ENCODE measurements around the gene MACF1.

The MACF1 gene

DNA sequence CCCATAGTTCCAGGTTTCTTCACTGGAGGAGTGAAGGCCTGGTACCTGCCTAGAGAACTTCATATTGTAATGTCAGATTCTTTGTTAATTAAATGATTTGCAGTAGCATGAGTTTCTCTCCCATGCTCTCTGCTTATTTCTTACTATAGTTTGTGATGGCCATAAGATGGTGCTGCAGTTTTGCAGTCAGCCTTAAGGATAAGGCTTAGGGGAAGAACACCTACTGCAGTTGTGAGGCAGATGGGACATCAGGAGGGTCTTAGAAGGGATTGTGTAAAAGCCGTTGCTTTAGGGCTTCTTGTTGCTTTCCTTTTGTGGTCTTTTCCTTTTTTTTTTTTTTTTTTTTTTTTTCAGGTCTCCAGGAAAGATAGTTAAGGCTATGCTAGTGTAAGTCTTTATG lies 61.8 kb downstream of the MACF1 start:
- DNase-seq = peak in 1 of 2 donors; percentile 31

- DNase-seq = no peak
These were observed 62.3 kb downstream of the MACF1 start for GRCh38 chr1:39266792-39267191.

GRCh38 chr1:39268112-39268581 lies 63.7 kb downstream of the MACF1 start:
- peak; percentile 56 to 80 for DNase-seq

- no peak for DNase-seq
These were observed 64.4 kb downstream of the MACF1 start for GRCh38 chr1:39268906-39269305.

DNA sequence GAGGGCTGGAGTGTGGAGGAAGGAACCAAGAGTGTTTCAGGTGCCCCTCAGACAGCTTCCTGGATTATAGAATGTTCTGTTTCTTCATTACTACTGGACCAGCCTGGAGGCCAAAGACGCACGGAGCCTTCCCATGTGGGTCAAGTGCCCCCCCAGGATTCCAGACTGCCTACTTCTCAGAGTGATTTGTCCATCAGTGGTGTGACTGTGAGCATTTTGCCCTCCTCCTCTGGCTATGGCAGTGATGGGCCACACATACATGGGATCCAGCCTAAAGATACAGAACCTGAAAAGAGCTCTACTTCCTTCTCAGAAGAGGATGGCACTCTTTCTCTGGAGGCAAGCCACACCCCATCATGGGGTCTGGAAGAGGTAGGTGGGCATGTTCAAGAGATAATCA lies 64.9 kb downstream of the MACF1 start:
- DNase-seq = no peak

GRCh38 chr1:39269791-39270342 lies 65.4 kb downstream of the MACF1 start:
- no peak for DNase-seq

- DNase-seq = no peak
These were observed 65.9 kb downstream of the MACF1 start for GRCh38 chr1:39270368-39270767.

DNA sequence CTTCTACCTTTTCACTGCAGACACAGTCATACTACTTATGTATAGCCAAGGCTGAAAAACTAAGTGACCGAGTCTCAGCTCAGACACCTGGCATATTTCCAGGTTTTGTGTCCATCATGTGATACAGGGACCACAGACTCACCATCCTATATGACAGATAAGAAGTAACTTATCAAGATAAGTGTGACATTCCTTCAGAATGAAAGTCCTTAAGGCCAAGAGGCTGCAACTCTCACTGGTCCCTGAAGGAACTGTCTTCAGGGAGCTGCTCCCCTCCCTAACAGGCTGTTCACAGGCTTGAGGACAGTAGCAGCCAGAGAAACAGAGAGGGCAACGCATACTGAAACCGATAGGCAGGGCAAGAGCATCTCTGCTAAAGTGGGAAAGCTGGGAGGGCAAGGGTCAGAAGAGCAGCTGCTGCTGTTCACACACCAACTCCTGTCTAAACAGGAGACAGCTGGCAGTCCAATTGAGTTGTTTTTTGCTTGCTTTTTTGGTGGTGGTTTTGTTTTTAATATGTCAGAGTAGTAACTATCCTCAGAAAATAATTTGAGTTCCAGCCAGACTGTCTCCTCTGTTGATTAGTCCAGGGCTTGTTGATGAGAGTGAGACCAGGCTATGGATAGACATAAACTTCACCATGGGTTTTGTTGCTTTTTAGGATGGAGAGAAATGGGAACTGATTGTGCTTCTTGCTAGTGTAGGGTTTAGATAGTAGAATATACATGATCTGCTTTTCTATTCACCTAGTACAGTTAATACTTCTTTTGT lies 67.7 kb downstream of the MACF1 start:
- DNase-seq = peak; percentile 33 to 70

DNA sequence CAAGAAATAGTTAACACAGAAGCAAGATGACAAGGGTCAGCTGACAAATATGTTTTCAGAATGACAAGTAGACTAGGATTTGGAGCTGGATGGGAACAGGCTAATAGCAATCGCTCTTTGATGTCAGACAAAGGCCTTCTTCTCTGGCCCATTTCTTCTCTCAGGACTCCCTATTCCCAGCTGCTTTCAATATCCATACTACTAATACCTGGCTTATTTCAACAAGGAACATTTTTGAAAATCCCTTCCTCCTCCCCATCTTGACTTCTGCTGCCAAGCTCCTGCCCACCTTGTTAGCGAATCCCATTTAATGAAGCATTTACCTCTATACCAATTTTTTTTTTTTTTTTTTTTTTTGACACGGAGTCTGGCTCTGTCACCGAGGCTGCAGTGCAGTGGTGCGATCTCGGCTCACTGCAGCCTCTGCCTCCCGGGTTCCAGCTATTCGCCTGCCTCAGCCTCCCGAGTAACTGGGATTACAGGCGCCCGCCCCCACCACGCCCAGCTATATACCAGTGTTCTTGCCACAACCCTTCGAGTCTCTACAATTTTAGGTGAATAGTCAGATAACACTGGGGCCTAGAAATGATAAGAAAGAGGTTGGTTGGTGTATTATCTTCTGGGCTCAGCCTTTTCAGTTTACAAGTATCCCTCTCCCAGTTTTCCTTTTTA lies 68.4 kb downstream of the MACF1 start:
- DNase-seq = peak in 1 of 2 donors; percentile 81

GRCh38 chr1:39275836-39276507 lies 71.5 kb downstream of the MACF1 start:
- no peak for DNase-seq

DNA sequence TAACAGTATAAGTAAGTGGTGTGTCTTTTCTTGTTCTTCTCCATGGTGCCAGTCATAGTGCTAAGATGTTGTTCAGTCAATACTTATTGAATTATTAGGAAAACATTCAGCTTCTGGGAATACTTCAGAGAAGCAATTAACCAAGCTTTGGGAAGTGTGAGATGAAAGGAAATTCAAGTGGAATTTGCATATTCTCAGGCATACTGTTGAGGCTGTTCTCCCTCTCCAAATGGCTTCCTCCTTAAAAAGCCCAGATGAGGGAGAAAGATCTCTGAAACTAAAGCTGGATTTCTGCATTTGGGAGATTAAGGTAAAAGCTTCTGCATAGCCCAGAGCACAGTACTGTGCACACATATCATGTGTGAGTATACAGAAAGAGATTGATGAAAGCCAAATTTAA lies 73.4 kb downstream of the MACF1 start:
- no peak for DNase-seq

- DNase-seq = no peak
These were observed 78.2 kb downstream of the MACF1 start for GRCh38 chr1:39282537-39283216.

DNA sequence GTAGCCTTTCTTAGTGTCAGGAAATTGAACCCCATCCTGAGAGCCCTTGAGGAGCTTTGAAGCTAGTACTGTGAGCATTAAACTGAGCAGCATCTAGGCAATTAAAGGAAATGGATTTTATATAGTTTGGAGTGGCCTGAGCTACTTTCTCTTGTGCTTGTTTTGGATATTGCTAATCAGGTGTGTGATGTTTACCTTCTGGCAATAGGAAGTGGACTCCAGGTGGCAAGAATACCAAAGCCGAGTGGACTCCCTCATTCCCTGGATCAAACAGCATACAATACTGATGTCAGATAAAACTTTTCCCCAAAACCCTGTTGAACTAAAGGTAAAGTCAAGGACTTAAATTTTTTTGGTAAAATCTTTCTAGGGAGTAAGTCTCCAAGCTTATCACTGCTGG lies 79.4 kb downstream of the MACF1 start:
- DNase-seq = no peak

- no peak for DNase-seq
These were observed 83.0 kb downstream of the MACF1 start for GRCh38 chr1:39287541-39287940.

DNA sequence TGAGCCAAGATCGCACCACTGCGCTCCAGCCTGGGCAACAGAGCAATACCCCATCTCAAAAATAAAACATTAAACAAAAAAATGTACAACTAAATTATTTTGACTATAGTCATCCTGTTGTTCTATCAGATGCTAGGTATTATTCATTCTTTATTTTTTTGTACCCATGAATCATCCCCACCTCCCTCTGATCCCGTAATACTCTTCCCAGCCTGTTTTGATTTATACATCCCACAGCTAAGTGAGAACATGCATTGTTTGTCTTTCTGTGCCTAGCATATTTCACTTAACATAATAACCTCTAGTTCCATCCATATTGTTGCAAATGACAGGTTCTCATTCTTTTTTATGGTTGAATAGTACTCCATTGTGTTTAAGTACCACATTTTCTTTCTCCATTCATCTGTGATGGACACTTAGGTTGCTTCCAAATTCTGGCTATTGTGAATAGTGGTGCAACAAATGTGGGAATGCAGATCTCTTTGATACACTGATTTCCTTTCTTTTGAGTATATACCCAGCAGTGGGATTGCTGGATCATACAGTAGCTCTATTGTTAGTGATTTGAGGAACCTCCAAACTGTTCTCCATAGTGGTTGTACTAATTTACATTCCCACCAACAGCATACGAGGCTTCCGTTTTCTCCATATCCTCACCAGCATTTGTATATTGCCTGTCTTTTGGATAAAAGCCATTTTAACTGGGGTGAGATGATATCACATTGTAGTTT lies 84.4 kb downstream of the MACF1 start:
- no peak for DNase-seq

DNA sequence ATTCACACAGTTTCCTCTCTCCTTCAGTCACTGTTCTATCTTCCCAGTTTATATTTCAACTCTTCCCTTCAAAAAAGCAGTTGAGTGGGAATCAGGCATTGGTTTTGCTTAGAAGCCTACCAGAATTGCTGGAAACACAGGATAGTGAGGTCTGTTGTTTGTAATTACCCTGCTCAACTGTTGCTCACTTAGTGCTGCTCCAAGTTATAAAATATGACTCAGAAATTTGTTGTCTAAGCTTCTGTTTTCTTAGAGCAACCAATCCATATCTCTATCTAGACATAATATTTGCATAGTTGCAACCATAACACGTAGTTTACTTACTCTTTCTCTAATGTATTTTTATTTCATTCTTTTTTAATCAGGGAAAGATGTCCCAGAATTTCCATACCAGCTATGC lies 87.9 kb downstream of the MACF1 start:
- DNase-seq = no peak

DNA sequence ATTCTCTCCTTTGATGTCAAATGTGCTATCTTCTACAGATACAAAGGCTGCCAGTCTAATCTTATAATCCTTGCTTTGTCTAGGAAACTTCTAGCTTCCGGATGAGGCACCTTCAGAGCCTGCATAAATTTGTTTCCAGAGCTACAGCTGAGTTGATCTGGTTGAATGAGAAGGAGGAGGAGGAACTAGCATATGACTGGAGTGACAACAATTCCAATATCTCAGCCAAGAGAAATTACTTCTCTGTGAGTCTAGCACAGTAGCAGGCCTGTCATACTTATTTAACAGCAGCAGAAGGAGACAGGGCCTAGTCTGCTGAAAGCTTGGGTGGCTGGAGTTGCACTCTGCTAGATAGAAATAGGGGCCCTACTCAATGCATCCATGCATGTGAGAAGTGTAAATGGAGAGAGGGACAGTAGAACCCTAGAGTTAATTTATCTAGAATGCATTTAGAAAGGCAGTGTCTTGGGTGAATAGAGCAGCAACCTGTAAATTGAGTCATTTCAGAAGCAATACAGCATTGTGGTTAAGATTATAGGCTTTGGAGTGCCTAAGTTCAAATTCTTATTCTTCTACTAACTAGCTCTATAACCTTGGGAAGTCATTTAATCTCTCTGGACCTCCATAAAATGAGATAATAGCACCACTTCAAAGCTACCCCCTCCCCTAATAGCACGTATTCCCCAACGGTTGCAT lies 89.0 kb downstream of the MACF1 start:
- DNase-seq = peak in 1 of 2 donors; percentile 36

DNA sequence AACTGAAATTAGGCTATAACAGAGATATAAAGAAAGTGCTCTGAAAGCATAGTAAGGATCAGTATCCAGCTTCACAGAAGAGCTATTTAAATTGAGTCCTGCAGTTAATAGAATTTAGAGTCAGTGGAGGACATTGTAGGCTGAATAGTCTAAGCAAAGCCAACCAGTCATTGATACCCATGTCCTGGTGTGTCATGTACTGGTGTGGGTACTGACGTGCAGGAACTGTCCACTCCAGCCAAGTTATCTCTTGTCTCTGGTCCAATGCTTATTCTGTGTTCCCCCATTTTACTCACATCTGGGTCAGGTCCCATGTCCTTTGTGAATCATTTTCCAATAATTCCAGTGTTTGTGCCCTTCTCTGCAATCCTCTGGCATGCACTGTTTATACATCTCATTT lies 90.0 kb downstream of the MACF1 start:
- DNase-seq = no peak

DNA sequence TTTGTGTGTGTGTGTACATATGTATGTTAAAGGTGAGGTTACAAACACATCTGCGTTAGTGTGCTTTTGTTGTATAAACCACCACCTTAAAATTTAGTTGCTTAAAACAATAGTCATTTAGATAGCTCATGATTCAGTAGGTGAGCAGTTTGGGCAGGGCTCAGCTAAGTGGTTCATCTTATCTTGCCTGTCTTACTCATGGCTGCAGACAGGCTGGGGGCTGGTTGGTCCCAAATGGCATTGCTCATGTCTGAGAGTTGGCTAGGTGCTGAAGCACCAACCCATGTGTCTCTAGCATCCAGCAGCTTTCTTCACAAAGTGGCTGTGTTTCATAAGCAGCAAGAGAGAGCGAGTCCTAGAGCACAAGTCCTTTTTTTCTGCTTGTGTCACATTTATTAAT lies 91.4 kb downstream of the MACF1 start:
- no peak for DNase-seq

GRCh38 chr1:39297551-39297950 lies 93.1 kb downstream of the MACF1 start:
- no peak for DNase-seq

DNA sequence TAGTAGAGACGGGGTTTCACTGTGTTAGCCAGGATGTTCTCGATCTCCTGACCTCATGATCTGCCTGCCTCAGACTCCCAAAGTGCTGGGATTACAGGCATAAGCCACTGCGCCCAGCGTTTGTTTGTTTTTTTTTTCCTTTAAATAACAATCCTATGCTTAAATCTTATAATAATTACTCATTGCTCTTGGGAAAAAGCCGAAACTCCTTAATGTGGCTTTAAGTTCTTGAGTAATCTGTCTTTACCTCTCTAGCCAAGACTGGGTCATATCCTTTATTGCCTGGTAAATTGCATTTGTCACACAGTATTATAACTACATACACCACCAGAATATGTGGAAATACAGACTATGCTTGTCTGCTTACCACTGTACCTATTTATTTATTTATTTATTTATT lies 97.1 kb downstream of the MACF1 start:
- no peak for DNase-seq

DNA sequence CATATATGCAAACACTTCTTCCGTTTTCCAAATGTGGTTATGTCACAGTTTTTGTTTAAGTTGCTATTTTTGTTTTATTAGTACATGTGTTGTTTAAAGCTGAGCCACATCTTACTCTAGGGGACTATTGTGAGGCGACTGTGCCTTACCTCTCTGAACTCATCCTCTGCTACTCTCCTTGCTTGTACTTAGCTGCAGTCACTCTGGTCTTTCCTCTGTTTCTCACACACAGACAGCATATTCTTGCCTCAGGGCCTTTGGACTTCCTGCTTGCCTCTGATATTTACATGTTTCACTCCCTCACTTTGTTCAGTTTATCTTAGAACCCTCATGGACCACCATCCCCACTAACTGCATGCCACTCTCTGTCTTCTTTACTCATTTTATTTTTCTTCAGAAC lies 101.1 kb downstream of the MACF1 start:
- DNase-seq = no peak
